BLaER1 treated with 17β-estradiol and CSF1 and Interleukin-3, amounts not matched to agents 10 nM and 100 nM (cell line): ENCODE results near the gene L3MBTL4.
A peak's percentile ranks its signal among the peaks of the same experiment; 100 is the strongest.

Experiments
- H3K27ac ChIP-seq, 11 experiments: shearing (Covaris generic); formaldehyde crosslinking; 2 replicates each; pipeline ENCODE4 v1.8.1; 2022
- H3K27me3 ChIP-seq, 11 experiments: shearing (Covaris generic); formaldehyde crosslinking; 2 replicates each; pipeline ENCODE4 v1.8.1; 2022
- H3K36me3 ChIP-seq, 11 experiments: shearing (Covaris generic); formaldehyde crosslinking; 2 replicates each; pipeline ENCODE4 v1.8.1; 2022
- H3K4me1 ChIP-seq, 10 experiments: shearing (Covaris generic); formaldehyde crosslinking; 2 replicates each; pipeline ENCODE4 v1.8.1; 2022
- H3K4me2 ChIP-seq, 11 experiments: shearing (Covaris generic); formaldehyde crosslinking; 2 replicates each; pipeline ENCODE4 v1.8.1; 2022
- H3K4me3 ChIP-seq, 10 experiments: shearing (Covaris generic); formaldehyde crosslinking; 2 replicates each; pipeline ENCODE4 v1.8.1; 2022
- H3K9ac ChIP-seq, 11 experiments: shearing (Covaris generic); formaldehyde crosslinking; 2 replicates each; pipeline ENCODE4 v1.8.1; 2022
- H3K9me3 ChIP-seq, 11 experiments: shearing (Covaris generic); formaldehyde crosslinking; replicated peaks in 1 of 11; 2 replicates each; pipeline ENCODE4 v1.8.1; 2022
- H4K20me1 ChIP-seq, 11 experiments: shearing (Covaris generic); formaldehyde crosslinking; 2 replicates each; pipeline ENCODE4 v1.8.1; 2022
- Cebpa-rat ChIP-seq, 11 experiments: shearing (Covaris generic); IDR thresholded peaks; 2 replicates each; pipeline ENCODE4 v1.8.1; 2022

Gene L3MBTL4

DNA sequence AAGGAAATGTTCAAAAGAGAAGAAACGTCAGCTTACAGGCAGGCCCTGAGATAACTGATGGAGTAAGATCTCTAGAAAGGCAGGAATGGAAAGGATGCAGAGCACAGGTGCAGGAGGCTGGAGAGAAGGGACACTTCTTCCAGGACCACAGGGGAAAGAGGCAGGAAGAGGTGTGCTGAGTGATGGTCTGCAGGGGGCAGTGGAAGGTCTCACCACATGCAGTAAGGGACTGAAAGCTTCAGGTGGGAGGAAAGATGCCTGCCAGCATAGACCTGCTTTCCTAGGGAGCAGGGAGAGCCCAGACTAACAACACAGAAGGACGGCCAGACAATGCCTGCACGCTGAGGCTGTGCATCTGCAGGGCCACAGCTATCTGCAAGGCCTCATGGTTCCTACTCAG, 156.8 kb downstream of the L3MBTL4 start:
- Histone ChIP-seq H3K9me3 (peaks cover 20 to 59% (median 30%) of the 10 kb centered on the region in 11 experiments), H3K27ac (no peak overlapping the region), H3K4me2 (no peak overlapping the region), H3K27me3 (no peaks in the 10 kb centered on the region), H3K4me3 (no peak overlapping the region), H3K36me3 (peaks cover 0 to 32% (median 4%) of the 10 kb centered on the region in 11 experiments; a peak in 8 of 22 replicates), H3K4me1 (peaks cover 9 to 43% (median 24%) of the 10 kb centered on the region in 10 experiments; a peak in 17 of 20 replicates), H4K20me1 (no peaks in the 10 kb centered on the region), H3K9ac (no peak overlapping the region)
- no peak for TF ChIP-seq Cebpa-rat (IDR thresholded peaks at IDR 0.05)

DNA sequence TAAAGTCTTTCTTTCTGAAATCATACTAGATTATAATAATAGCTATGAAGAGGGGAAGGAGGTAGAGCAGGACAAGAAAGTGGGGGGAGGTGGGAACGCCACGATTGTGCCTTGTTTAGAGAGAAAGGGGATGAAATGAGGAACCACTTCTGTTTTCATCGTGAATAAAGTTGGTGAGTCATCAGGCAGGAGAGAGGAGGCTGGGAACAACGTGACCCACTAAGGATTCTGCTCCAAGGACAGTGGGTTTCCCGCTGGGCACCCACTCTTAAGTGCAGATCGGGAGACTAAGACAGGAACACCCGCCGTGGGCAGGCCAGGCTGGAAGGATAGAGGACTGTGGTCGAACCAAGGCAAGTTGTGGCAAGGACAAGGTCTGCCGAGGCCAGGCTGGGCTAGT, 158.2 kb downstream of the L3MBTL4 start:
- peaks cover 20 to 57% (median 41%) of the 10 kb centered on the region in 11 experiments for H3K9me3 ChIP-seq
- no peak for TF ChIP-seq Cebpa-rat (IDR thresholded peaks at IDR 0.05)

DNA sequence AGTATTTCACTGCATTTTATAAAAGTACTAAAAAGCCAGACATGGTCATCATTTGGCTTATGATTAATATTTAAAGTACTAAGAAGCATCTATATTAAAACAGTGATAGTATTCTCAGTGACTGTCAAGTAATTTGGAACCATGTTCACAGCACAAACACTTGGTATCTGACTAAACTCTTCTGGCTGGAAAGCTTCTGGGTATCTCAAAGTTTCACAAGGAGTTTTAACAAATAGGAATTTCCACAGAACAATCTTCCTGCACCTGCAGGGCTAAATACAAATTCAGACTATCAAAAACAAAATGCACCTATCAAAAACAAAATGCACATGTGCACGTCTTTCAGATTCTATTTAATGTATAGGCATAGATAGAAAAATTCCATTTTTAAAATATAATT, 158.8 kb downstream of the L3MBTL4 start:
- Histone ChIP-seq H3K27ac (peak overlapping the region in 3 of 11 experiments; percentile 62 to 72 (median 64); a peak in 6 of 22 replicates), H3K27me3 (no peaks in the 10 kb centered on the region), H3K36me3 (peaks cover 0 to 16% (median 0%) of the 10 kb centered on the region in 11 experiments; a peak in 5 of 22 replicates), H3K4me1 (peaks cover 16 to 47% (median 29%) of the 10 kb centered on the region in 10 experiments), H3K4me3 (no peak overlapping the region), H4K20me1 (no peaks in the 10 kb centered on the region), H3K4me2 (peak overlapping the region in 9 of 11 experiments; percentile 17 to 84 (median 59); a peak in 15 of 22 replicates), H3K9me3 (peaks cover 20 to 51% (median 39%) of the 10 kb centered on the region in 11 experiments), H3K9ac (peak overlapping the region in 1 of 11 experiments; percentile 50; a peak in 1 of 22 replicates)
- no peak for TF ChIP-seq Cebpa-rat (IDR thresholded peaks at IDR 0.05)

More for the DNA sequence above, 158.2 kb downstream of the L3MBTL4 start:
- peaks cover 0 to 22% (median 0%) of the 10 kb centered on the region in 11 experiments; a peak in 6 of 22 replicates for H3K36me3 ChIP-seq
- H3K4me2 ChIP-seq = peak overlapping the region in 8 of 11 experiments; percentile 10 to 84 (median 62); a peak in 15 of 22 replicates
- H3K9ac ChIP-seq = no peak overlapping the region; a peak in 1 of 22 replicates
- no peaks in the 10 kb centered on the region for H3K27me3 ChIP-seq
- no peaks in the 10 kb centered on the region for H4K20me1 ChIP-seq
- H3K27ac ChIP-seq = peak overlapping the region in 2 of 11 experiments; percentile 37 to 64; a peak in 5 of 22 replicates
- no peak overlapping the region for H3K4me3 ChIP-seq
- H3K4me1 ChIP-seq = peaks cover 9 to 43% (median 24%) of the 10 kb centered on the region in 10 experiments; a peak in 18 of 20 replicates

DNA sequence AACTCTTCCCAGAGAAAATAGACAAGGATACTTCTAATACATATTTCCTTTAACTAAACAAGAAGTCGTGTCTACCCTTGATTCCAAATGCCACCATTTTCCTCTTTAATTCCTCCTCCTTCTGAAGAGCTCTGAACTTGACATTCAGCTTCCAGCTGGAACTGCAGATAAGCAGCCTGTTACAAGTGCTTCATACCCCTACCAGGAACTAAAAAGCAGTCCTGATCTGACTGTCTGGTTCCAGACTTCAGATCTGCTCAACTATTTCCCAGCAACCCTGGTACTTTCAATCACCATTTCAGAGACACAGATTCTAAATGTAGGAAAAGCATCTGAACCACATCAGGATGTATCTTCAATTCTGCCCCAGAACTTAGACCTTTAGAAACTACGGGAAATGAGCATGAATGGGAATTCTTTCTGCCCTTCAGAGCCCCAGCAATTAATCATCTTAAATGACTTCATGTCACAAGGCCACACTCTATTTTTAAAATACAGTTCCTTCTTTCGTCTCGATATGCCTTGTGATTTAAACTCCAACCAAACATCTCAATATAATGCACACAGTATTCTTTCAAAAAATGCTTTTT, 159.5 kb downstream of the L3MBTL4 start:
- Histone ChIP-seq H3K9ac (peak overlapping the region in 4 of 11 experiments; percentile 8 to 50 (median 39); a peak in 4 of 22 replicates), H3K27ac (peak overlapping the region in 4 of 11 experiments; percentile 15 to 72 (median 63); a peak in 7 of 22 replicates), H3K4me3 (no peak overlapping the region), H4K20me1 (no peaks in the 10 kb centered on the region), H3K4me1 (peaks cover 22 to 53% (median 36%) of the 10 kb centered on the region in 10 experiments), H3K4me2 (peak overlapping the region; percentile 0 to 84 (median 27); a peak in 15 of 22 replicates), H3K36me3 (peaks cover 0 to 15% (median 0%) of the 10 kb centered on the region in 11 experiments; a peak in 5 of 22 replicates), H3K27me3 (no peaks in the 10 kb centered on the region), H3K9me3 (peaks cover 18 to 44% (median 35%) of the 10 kb centered on the region in 11 experiments)
- no peak for TF ChIP-seq Cebpa-rat (IDR thresholded peaks at IDR 0.05)

DNA sequence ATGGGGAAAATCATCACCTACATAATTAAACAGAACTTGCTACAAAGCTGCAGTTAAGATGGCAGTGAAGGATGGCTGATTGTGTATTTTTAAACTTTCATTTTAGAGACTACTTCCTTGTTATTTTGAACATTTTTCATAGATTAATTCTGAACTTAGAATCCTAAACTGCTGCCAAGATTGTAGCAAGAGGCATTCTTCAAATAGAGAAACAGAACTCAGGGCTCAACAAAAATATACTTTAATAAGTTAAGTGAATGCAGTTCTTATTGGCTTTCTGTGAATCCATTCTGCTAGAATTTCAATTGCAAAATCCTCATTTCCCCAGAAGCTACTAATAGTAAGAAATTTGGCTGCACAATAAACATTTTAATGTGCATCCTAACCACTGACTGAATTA, 160.3 kb downstream of the L3MBTL4 start:
- TF ChIP-seq Cebpa-rat (IDR thresholded peaks at IDR 0.05) = no peak
- H3K27ac ChIP-seq = peak overlapping the region in 3 of 11 experiments; percentile 62 to 72 (median 64); a peak in 3 of 22 replicates
- no peak overlapping the region for H3K4me3 ChIP-seq
- H3K4me1 ChIP-seq = peaks cover 30 to 61% (median 43%) of the 10 kb centered on the region in 10 experiments
- H3K36me3 ChIP-seq = peaks cover 0 to 15% (median 0%) of the 10 kb centered on the region in 11 experiments; a peak in 3 of 22 replicates
- H4K20me1 ChIP-seq = no peaks in the 10 kb centered on the region
- peak overlapping the region in 5 of 11 experiments; percentile 26 to 84 (median 71); a peak in 8 of 22 replicates for H3K4me2 ChIP-seq
- H3K9ac ChIP-seq = no peak overlapping the region
- peaks cover 10 to 36% (median 27%) of the 10 kb centered on the region in 11 experiments for H3K9me3 ChIP-seq
- H3K27me3 ChIP-seq = no peaks in the 10 kb centered on the region

DNA sequence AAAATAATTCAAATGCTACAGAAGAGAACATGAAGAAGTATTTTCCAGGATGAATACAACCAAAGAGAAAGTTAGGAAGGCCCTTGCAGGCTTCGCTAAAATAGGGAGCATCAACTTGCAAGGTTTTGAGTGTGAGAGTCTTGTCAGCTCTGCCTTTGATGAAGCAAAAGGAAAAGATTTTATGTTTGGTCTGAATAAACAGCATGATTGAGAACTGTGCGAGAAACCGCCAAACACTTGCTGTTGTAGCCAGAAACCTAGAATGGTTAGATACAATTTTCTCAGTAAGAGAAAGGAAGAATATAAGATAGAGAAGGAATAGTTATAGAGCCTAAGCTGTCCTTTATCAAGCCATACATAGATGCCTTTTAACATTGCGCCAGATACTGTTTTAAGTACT, 163.6 kb downstream of the L3MBTL4 start:
- Histone ChIP-seq H3K4me1 (peaks cover 30 to 52% (median 39%) of the 10 kb centered on the region in 10 experiments), H3K9ac (0 out of 22 replicates have a peak overlapping the region, but pooled peaks of 1 of the 11 experiments have one; percentile 9), H3K4me2 (peak overlapping the region; percentile 41 to 83 (median 65); a peak in 19 of 22 replicates), H3K4me3 (no peak overlapping the region), H4K20me1 (no peaks in the 10 kb centered on the region), H3K27ac (peak overlapping the region in 3 of 11 experiments; percentile 10 to 62 (median 56); a peak in 4 of 22 replicates), H3K27me3 (no peaks in the 10 kb centered on the region), H3K36me3 (peaks cover 0 to 15% (median 0%) of the 10 kb centered on the region in 11 experiments; a peak in 2 of 22 replicates), H3K9me3 (peaks cover 0 to 23% (median 18%) of the 10 kb centered on the region in 11 experiments; a peak in 18 of 22 replicates)
- TF ChIP-seq Cebpa-rat (IDR thresholded peaks at IDR 0.05) = no peak

DNA sequence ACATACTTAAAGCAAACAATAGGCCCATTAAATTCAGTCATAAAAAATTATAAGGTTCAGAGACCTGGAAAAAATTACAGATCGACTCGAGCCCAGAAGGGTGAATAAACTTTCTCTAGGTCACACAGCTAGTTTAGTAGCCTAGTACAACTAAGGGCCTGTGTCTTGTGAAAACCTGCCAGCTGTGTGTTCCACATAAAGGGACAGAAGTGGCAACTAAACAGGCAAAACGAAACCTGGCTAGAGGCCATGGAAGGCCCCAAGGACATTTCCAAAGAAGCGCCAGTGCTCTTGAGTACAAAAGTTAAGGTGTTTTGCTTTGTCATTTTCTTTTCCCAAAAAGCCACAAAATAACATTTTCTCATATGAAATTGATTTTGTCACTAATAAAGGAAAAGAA, 164.9 kb downstream of the L3MBTL4 start:
- TF ChIP-seq Cebpa-rat (IDR thresholded peaks at IDR 0.05) = no peak
- Histone ChIP-seq H3K36me3 (peaks cover 0 to 15% (median 0%) of the 10 kb centered on the region in 11 experiments; a peak in 2 of 22 replicates), H3K9me3 (peaks cover 0 to 23% (median 18%) of the 10 kb centered on the region in 11 experiments; a peak in 18 of 22 replicates), H4K20me1 (no peaks in the 10 kb centered on the region), H3K4me1 (peaks cover 19 to 39% (median 27%) of the 10 kb centered on the region in 10 experiments), H3K4me2 (peak overlapping the region in 10 of 11 experiments; percentile 41 to 83 (median 66); a peak in 20 of 22 replicates), H3K9ac (no peak overlapping the region), H3K4me3 (no peak overlapping the region), H3K27ac (peak overlapping the region in 7 of 11 experiments; percentile 10 to 65 (median 39); a peak in 8 of 22 replicates), H3K27me3 (no peaks in the 10 kb centered on the region)

DNA sequence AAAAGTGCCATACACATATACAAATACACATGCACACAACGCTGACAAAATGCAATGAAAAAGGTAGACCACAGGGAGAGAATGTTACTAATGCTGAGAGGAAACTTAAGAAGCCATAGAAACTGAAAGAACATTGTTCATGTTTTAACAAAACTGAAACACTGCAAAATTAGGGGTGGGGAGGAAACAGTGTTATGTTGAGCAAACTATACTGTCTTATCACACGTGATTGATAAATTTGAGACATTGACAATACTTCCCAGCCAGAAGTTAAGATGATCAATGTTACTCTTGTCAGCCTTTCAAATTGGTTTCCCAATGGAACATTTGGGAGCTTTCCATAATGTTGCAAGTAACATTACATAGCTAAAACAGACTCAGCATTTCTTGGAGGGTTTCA, 165.5 kb downstream of the L3MBTL4 start:
- Histone ChIP-seq H3K4me3 (no peak overlapping the region), H3K9me3 (peaks cover 0 to 23% (median 18%) of the 10 kb centered on the region in 11 experiments; a peak in 18 of 22 replicates), H4K20me1 (no peaks in the 10 kb centered on the region), H3K27ac (peak overlapping the region in 1 of 11 experiments; percentile 62; a peak in 1 of 22 replicates), H3K36me3 (peaks cover 0 to 15% (median 0%) of the 10 kb centered on the region in 11 experiments; a peak in 2 of 22 replicates), H3K9ac (no peak overlapping the region), H3K27me3 (no peaks in the 10 kb centered on the region), H3K4me2 (peak overlapping the region in 6 of 11 experiments; percentile 0 to 65 (median 26); a peak in 4 of 22 replicates), H3K4me1 (peaks cover 19 to 33% (median 25%) of the 10 kb centered on the region in 10 experiments)
- no peak for TF ChIP-seq Cebpa-rat (IDR thresholded peaks at IDR 0.05)
